HG03039 (cell line): ENCODE data around the gene RPAP3.

Experiments
- ATAC-seq: cut with Tn5 transposase; IDR thresholded peaks from one replicate; pipeline ENCODE4 v1.9.1; 2021; ENCODE audit warnings: mild to moderate bottlenecking, moderate library complexity; ENCODE audit not compliant: unreplicated experiment

RPAP3 gene

DNA sequence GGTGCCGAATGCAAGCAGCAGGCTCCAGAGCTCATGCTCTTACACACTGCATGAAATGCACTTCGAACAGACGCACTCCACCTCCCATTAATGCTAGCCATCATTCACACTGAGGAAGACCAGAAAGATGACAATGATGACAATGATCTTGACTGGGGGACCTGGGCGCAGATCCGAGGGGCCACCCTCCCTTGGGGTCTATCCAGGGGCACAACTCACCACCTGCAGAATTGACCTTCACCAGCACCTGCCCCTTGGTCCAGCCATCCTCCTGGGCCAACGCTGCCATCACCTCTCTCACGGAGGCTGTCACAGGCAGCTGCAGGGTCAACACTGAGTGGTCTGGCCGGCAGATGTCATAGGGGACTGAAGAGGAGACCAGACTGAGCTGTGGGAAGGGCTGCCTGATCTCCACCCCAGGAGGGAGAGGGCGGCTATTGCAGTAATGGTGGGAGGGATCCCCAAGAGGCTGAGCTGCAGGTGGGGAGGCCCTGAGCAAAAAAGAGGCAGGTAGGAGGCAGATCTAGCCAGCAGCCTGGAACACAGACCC, 37.6 kb upstream of the RPAP3 start:
- no peak for ATAC-seq

DNA sequence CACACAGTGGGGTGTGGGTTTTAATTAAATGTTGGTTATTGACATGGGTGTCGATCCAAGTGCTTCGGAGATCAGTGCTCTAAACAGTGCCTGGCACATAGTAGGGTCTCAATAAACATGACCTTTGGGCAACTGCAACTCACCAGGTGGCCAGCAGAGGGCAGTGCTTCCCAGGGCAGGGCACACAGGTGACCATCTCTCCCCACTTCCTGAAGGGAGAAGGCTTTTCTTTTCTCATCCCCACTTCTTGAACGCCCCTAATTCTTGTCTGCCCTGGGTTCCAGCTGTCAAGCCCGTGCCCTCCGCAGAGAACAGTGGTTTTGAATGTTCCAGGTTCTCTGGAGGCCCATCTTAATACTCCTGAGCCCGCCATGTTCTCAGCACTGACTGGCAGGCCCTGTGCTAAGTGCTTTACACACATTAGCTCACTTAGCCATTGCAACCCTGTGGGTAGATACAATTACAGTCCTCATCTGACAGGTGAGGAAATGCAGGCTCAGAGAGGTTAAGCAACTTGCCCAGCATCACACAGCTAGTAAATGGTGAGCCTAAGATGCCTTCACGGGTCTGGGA, 36.5 kb upstream of the RPAP3 start:
- ATAC-seq: no peak

DNA sequence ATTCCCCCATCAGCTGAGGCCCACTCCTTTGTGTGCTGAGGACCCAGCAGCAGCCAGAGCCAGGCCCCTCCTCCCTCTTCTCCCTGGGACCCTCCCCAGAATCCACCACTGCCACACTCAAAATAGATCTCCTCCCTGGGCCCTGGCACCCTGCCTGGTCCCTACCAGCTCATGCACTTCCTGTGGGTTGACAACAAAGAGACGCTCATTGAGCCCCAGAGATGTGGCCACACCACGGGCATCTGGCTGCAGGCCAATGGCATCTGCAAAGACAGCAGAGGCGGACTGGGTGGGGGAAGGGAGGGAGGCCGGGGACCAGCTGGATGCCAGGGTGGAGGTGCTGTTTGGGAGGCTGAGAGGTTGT, 35.5 kb upstream of the RPAP3 start:
- no peak for ATAC-seq

DNA sequence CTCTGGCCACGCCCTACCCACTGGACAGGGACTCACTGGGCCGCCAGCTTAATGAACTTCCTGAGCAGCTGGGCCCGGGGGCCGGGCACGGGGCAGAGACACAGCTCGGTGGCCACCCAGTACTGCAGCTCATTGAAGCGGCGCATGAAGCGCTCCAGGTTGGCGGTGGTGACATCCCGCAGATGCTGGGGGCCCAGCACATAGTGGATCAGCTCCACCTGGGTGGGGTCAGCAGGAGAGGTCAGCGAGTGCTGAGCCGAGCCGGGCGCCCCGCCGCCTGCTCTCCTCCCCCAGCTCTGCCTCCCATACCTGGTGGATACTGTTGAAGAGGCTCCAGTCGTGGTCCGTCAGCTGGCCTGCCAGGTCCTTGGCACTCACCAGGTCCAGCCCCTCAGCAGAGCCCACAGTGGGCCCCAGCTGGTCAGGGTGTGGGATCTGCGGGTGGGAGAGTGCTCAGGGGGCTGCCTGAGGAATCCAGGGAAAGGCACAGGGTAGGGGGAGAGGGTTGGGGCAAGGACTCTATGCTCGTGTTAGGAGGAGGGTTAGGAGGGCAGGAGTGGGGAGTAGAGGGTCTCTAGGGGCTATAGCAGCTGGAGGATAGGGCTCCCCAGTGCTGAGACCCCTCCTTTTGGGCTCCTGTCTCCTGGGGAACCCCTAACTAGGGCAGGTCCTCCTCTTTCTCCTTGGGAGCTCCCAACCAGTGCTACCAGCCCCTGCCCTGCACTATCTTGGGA, 34.9 kb upstream of the RPAP3 start:
- peak; percentile 33 for ATAC-seq

DNA sequence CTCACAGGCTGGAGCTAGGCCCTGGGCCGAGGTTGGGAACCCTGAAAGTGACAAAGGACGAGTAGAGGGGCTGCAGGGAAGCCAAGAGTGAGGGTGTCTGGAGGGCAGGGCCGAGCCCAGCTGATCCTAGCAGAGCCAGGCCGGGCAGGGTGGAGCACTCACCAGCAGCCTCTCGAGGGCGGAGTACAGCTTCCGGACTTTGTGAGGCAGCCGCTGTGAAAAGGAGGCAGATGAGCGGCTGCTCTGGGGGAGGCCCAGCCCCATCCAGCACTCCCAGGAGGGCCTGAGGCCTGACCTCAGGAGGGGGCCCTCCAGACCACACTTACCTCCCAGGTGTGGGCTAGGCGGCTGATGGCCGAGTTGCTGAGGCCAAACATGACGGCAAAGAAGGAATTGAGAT, 34.1 kb upstream of the RPAP3 start:
- ATAC-seq: peak; percentile 54

DNA sequence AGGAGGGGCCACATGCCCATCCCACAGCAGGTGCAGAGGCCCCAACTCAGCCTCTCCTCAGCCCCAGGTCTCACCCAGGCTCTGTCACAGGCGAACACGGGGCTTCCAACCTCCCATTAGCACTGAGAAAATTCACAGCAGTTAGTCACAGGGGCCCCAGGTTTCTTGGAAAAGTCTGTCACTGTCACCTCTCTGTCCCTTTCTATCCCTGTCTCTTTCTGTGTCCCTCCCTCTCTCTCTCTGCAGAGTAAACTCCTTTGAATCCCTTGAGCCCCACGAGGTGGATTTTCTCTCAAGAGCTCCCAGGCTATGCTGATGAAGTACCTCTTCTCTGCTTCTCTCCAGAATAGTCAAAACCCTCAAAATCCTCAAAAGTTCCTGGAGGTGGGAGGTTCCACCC, 33.5 kb upstream of the RPAP3 start:
- ATAC-seq: no peak

DNA sequence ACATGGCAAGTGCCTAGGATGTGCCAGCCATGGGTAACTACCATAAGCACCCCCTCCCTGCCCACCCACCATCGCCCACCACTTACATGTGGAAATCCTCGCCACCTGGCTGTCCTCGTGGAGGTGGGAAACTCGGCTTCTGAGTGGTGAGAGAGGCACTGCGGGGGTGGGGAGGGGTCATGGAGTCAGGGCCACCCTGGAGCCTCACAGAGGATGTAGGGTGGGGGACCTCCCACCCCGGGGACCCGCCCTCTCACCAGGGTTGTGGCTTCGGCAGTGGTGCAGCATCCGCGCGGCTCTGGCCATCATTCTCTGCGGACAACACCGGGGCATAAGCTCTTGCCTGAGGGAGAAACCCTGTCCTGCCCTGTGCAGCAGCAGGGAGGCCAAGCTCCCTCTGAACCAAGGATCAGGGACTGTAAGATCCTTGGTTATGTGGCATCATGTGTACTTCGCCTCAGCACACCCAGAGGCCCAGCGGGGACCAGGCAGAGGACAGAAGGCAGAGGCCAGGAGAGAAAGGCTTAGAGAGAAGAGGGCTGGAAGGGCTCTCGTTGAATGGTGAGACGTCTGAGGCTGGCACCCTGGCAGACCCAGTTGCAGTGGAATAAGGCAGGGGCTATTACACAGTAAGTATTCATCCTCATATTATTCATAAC, 32.2 kb upstream of the RPAP3 start:
- ATAC-seq: no peak

DNA sequence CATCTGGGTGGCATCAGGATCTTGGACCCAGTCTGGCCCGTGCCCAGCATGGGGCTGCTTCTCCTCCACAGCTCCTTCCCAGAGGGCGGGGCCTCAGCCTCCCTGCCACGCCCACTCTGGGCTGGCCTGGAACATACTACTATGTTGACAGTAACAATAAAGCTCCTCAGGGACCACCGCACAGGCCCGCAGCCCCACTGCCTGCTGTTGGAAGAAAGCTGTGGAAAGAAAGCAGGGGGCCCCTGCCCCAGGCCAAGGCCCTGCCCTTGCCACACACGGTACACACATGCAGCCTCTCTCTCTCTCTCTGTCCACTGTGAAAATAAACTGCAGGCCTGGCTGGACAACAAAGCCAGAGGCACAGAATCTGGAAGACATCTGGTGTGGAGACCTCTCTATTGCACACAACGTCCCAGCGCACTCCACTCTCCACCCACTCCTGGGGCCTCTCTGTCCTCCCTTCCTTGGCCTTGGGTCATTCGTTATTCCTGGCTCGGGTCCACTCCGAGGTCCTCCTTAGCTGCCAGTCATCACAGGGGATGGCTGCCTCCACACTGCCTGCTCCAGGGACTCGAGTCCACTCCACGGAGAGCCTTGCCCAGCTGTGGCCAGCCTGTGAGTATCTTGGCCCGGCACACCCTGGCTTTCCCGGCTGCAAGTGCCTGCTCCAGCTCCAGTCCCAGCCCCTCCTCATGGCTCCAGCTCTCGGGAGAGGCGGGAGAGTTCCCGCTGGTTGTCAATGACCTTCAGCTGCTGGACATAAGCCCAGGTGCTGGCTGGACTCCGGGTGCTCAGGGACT, 31.2 kb upstream of the RPAP3 start:
- ATAC-seq: no peak

DNA sequence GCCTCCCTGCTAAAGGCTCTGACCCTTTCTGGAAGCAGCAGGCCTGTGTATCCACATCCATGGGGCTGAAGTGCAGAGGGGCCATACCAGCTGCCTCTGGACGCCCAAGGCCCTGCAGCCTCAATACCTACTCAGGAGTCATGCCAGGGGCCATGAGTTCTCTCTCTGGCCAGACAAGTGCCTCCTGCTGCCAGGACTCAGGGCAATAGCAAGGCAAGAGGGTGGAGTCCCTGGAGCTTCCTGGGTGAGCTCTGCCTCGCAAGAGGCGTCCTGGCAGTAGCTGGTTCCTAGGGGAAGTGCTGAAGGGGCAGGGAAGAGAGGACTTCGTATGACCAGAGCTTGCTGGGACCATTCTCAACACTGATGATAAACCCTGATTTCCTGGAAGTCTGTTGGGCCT, 30.4 kb upstream of the RPAP3 start:
- ATAC-seq: no peak

DNA sequence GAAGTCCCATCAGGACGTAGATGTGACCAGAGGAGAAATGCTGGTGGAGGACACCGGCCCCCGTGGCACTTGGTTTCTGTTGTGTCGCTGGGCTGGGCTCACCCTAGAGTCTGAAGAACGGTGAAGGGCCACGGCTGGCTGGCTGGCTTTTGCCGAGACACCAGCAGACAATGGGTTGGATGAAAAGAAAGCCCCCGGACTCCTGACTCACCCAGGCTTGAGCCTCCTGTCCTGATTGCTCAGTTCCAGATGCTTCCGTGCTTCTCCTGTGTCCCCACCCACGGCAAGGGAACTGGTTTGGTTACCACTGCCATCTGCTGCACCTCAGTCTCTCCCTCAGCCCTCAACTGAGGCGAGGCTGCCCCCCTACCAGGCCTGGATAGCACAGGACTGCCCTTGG, 29.8 kb upstream of the RPAP3 start:
- ATAC-seq: no peak

DNA sequence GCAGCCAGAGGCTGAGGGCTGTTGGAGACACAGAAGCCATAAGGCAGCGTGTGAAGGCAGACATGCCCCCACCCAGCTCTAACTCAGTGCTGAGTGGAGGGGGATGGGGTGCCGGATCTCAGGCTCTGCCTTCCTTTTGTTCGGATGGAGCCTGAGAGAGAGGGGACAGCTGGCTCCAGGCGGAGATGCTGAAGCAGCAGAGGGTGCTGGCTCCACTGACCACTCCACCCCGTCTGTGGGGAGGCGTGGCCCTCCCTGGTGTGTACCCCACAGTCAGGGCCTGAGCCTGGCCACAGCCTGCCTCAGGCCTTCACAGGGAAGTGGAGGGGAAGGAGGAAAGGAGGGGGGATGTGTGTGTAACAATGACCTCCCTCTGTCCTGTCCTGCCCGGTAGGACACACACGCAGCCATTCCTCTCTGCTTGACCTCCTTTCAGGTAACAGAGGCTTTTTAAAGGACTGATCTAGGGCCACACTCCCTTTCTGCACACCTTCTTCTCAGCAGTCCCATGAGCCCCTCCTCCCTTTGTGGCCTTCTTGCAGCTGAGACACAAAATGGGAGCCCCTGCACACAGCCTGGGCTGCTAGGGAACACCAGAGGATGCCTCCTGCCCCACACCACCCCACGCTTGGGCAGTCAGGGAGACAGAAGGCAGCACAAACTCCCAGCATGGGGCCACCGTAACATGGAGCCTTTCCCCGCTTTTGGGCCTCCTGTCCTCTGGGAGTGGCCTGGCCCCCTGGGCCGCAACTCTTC, 29.1 kb upstream of the RPAP3 start:
- ATAC-seq: no peak

DNA sequence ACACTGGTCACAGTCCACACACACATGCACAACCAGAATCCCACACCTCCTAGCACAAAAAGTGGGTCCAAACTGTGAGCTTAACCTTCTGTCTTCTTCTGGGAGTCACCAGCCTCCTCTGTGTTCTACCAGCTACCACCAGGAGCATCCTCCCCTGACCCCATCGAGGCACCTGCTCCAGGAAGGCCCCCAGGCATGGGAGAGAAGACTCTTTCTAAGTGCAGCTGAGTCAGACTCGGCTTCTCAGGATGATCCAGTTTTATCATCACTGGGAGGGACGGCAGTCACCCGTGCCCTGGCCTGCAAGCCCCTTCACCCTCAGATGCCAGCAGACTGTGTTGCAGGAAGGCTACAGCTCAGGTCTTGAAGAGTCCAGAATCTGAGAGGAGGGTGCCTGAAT, 27.3 kb upstream of the RPAP3 start:
- ATAC-seq: no peak

DNA sequence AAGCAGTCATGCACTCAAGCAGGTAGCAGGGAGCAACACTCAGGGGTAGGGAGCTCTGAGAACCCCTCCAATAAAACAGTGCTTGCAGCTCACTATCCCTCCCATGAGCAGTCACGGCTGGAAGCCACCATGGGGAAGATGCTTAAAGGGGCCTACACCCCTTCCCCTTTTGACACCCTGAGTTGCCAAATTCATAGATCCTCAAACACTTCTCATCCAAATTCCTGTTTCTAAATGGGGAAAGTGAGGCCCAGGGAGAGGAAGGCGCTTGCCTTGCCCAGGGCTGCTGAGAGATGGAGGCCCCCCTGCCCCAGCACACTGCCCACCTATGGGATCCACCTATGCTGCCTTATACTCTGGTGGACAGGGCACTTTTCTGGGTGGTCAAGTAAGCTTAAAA, 26.7 kb upstream of the RPAP3 start:
- ATAC-seq: no peak

DNA sequence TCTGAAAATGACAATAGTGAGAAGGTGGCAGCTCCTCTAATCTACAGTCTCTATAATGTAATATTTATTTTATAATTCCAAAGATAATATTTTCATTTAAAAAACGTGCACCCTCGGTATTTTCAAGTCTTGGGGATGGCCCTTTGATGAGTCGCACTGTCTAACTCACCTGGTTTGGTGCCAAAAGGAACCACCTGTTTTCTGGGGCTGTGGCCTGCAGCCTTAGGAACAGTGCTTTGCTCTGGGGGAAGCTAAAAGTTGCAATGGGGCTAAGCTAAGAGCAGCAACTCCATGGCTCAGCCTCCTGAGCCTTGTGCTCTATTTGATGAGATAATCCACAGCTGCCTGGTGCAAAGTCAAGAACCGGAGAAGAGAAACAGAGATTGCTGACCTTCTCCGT, 25.9 kb upstream of the RPAP3 start:
- ATAC-seq: no peak

DNA sequence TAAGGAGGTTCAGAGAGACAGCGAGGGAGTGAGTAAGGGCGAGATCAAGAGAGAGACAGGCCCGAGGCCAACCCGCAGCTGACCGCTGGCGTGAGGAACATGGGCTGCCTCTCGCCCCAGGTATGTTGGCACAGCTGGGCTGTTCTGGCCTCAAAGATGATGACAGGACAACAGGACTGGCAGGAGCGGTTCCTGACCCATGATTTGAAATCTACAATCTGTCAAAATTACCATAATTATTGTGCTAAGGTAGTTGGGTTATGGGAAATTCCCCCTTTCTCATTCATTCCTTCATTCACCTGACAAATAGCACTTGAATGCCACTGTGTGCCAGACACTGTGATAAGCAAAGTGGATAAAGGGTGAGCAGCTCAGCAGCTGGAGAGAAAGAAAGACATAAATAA, 24.5 kb upstream of the RPAP3 start:
- no peak for ATAC-seq

DNA sequence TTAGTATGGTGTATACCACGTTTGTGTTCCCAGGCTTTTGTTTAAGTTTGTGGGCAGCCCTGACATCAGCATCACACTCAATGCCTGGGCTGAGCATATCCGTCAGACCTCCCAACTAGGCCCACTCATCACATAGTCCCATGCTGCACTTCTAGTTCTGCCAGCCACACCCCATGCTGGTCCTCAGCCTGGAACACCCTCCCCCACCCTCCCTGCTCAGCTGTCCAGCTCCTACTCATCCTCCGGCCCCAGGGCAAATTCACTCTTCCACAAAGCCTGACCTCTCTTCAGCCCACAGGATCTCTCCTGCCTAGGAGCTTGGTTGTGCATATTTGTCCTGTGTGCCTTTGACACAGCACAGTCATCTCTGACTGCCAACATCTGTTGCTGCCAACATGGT, 23.4 kb upstream of the RPAP3 start:
- no peak for ATAC-seq

DNA sequence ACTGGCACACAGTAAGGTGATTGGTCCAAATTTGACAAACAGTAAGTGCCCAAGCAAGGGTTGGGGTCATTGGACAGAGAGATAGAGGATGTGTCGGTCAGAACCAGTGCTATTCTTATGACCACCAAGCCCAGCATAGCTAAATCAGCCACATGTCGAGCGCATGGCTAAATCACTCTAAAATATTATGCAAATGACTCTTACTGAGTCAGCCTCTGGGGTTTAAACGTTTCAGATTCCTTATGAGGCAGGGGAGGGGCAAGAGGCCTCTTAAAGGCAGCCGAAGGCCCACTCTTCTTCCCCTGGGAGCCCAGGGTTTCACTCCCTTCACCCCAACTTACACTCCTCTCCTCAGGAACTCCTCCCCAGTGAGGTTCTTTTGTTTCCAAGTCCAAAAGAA, 20.1 kb upstream of the RPAP3 start:
- peak; percentile 77 for ATAC-seq

DNA sequence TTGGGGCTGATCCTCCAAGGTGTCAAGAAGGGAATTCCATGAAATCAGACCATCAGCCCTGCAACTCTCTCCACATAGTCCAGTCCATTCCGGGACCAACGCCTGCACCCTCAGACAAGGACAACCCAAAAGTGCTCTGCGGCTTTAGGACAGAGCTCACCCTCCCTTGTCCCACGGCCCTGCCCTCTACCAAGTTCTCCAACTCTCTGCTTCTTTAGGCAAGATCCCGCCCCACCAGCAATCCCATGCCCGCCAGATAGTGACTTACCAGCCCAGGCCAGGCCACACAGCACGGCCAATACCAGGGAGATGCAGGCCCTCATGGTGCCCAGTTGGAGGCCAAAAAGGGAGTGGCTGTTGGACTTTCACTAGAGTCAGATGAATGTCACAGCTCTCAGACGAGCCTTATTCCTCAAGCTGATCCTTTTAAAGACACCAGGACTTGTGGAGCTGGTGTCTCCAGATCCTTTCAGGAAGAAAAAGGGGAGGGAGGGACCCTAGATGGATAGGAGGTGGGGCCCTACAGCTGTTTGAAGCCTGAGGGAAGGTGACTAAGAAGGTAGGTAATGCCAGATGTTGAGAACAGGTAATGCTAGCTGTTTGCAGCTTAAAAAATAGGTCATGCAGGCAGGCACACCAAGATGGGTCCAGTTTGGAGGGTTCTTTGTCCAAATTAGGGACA, 19.4 kb upstream of the RPAP3 start, which contains the start of gene ENDOU:
TSS of gene ENDOU (minus strand) at position 400 of the 682 bp plus-strand sequence. CDS start at position 323, 77 bp downstream.
- ATAC-seq: no peak

DNA sequence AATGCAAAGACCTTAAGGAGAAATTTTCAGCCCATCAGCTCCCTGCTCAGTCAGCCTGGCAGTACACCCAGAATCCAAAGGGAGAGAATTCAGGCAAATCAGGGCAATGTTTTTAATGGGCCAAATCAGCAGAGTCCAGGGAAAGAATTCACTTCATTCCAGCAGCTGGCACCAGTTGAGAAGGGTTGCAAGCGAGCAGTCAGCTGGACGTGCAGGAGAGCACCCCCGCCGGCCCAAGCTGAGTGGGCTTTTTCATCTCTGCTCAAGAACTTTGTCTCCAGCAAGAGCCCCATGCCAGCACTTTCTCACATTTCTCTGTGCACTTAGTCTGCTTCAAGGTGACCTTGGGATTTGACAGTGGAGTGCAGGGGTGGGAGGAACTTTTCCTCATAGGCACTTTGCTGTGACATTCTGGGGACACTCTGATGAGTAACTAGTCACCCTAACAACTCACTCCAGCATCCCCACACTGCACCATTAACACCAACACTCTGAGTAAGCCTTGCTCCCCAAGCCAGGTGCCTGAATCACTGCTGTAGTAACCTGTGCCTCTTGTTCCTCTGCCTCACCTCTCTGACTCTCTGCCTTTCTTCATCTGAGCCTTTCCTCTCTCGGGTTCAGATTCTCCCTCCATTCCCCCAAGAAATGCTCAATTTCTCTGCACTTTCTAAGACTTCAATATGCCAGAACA, 17.3 kb upstream of the RPAP3 start:
- no peak for ATAC-seq
